Progenitor cell of endocrine pancreas (in vitro differentiated cells): Measurements from ENCODE around the gene ENDOG. TPM values are rescaled to one million over a fixed set of nuclear protein-coding genes. Genes with fewer than 3 reads are reported as not detected.
"Not testable (repeated sequence)": the region's sequence is repeated elsewhere in the genome, so short reads cannot be mapped to it uniquely, and the experiment has no call there.

ENCODE experiments used
- DNase-seq: peaks from one replicate; pipeline ENCODE4 v3.0.0; 2021; ENCODE audit warnings: low spot score; ENCODE audit not compliant: unreplicated experiment
- H3K27ac Mint-ChIP-seq: 2 replicates; pipeline ENCODE4 v1.8.0; 2021; ENCODE audit warnings: mild to moderate bottlenecking, moderate library complexity, mixed read lengths
- H3K27me3 Mint-ChIP-seq: 2 replicates; pipeline ENCODE4 v1.8.0; 2021; ENCODE audit warnings: mixed read lengths
- H3K36me3 Mint-ChIP-seq: 2 replicates; pipeline ENCODE4 v1.8.0; 2022; ENCODE audit warnings: mixed read lengths; ENCODE audit not compliant: insufficient read depth
- H3K4me1 Mint-ChIP-seq: 2 replicates; pipeline ENCODE4 v1.8.0; 2021; ENCODE audit warnings: low read depth, mixed read lengths
- H3K4me3 Mint-ChIP-seq: 2 replicates; pipeline ENCODE4 v1.8.0; 2021; ENCODE audit warnings: low read depth, mild to moderate bottlenecking, moderate library complexity, mixed read lengths
- H3K9me3 Mint-ChIP-seq: 2 replicates; pipeline ENCODE4 v1.8.0; 2021; ENCODE audit warnings: low read depth, mixed read lengths
- CTCF ChIP-seq: fragments of 200-600 bp; sonication (generic); IDR thresholded peaks from one replicate; pipeline ENCODE4 v1.5.0; 2021; ENCODE audit warnings: antibody characterized with exemption, mild to moderate bottlenecking; ENCODE audit not compliant: unreplicated experiment
- total RNA-seq: library from RNA; stranded (reverse); gene quantifications from 2 replicates; pipeline ENCODE4 v1.2.1, GENCODE V29; 2021

ENDOG gene
- total RNA-seq, 1 donor from 2014 or later: 14.7 TPM

DNA sequence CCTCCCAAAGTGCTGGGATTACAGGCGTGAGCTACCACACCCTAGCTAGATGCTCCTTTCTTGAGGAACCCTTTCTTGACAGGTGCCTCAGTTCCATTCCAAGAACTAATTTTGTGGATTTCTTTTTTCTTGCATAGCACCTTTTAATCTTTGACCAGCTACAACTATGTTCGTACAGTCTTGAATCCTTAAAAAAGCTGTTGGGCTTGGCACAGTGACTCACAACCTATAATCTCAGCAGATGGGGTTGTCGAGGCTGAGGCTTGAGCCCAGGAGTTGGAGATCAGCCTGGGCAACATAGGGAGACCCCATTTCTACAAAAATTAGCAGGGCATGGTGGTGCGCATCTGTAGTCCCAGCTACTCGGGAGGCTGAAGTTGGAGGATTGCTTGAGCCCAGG is 45.3 kb upstream of the ENDOG start:
- H3K9me3 Mint-ChIP-seq: no peaks in the 10 kb centered on the region
- no peaks in the 10 kb centered on the region for H3K27me3 Mint-ChIP-seq
- TF ChIP-seq CTCF: no peak
- no peak overlapping the region for H3K27ac Mint-ChIP-seq
- H3K4me3 Mint-ChIP-seq: peak overlapping the region; percentile 93
- H3K4me1 Mint-ChIP-seq: peaks cover 15% of the 10 kb centered on the region
- H3K36me3 Mint-ChIP-seq: peaks cover 2% of the 10 kb centered on the region
- no peak for DNase-seq

DNA sequence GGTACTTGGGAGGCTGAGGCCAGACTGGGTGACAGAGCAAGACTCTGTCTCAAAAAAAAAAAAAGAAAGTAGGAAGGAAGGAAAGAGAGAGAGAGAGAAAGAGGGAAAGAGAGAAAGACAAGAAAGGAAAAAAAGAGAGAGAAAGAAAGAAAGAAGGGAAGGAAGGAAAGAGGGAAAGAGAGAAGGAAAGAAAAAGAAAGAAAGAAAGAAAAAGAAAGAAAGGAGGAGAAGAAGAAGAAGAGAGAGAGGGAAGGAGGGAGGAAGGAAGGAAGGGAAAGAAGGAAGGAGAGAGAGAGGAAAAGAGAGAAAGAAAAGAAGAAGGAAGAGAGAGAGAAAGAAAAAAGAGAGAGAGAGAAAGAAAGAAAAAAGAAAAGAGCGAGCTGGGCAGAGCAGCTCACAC is 43.5 kb upstream of the ENDOG start:
- peaks cover 14% of the 10 kb centered on the region for H3K4me1 Mint-ChIP-seq
- no peaks in the 10 kb centered on the region for H3K27me3 Mint-ChIP-seq
- no peak for TF ChIP-seq CTCF
- H3K4me3 Mint-ChIP-seq: no peak overlapping the region
- DNase-seq: no peak
- H3K9me3 Mint-ChIP-seq: no peaks in the 10 kb centered on the region
- peaks cover 2% of the 10 kb centered on the region for H3K36me3 Mint-ChIP-seq
- H3K27ac Mint-ChIP-seq: no peak overlapping the region

- not testable (repeated sequence) for DNase-seq, H3K27ac Mint-ChIP-seq, H3K27me3 Mint-ChIP-seq, H3K9me3 Mint-ChIP-seq, H3K4me3 Mint-ChIP-seq, H3K36me3 Mint-ChIP-seq, H3K4me1 Mint-ChIP-seq
Measured at GRCh38 chr9:128780093-128780492, 38.2 kb upstream of the ENDOG start.

DNA sequence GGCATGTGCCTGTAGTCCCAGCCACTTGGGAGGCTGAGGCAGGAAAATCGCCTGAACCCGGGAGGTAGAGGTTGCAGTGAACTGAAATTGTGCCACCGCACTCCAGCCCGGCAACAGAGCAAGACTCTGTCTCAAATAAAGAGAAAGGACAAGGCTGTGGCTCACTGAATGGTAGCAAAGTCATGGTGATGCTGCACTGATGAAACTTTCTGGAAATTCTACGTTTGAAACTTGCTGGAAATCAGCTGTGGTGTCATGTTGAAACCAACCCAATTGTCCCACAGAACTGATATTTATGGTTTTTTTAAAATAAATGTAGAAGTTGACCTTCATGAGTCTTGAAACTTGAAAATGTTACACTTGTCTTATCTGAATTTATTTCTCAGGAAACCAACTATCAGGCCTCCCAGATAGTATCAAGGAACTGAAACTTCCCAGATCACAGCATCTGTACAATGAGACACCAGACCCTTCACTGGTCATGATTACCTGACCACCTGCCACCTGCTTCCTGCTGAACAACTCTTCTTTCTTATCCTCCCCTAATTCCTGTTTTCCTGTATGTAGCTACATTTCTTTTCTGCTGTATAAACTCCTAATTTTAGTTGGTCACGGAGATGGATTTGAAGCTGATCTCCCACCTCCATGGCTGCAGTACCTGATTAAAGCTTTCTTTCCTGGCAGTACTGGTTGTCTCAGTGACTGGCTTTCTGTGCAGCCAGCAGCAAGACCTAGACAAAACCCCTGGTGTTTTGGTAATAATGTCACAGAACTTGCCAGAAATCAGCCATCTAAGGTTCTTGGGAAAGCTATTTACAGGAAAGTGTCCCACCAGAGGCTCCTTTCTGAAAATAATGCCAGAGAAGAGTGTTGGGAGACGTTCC is 36.9 kb upstream of the ENDOG start:
- no peak overlapping the region for H3K27ac Mint-ChIP-seq
- DNase-seq: no peak
- H3K27me3 Mint-ChIP-seq: no peaks in the 10 kb centered on the region
- TF ChIP-seq CTCF: no peak
- H3K36me3 Mint-ChIP-seq: no peaks in the 10 kb centered on the region
- H3K4me1 Mint-ChIP-seq: no peaks in the 10 kb centered on the region
- H3K9me3 Mint-ChIP-seq: peaks cover 5% of the 10 kb centered on the region
- H3K4me3 Mint-ChIP-seq: no peak overlapping the region

DNA sequence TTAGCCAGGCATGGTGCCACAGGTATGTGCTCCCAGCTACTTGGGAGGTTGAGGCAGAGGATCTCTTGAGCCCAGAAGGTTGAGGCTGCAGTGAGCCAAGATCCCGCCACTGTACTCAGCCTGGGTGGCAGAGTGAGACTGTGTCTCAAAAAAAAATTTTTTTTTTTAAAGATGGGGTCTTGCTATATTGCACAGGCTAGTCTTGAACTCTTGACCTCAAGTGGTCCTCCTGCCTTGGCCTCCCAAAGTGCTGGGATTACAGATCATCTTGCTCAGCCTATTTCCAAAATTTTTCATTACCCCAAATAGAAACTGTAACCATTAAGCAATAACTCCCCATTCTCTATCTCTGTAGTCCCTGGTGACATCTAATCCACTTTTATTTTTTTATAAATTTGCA is 35.6 kb upstream of the ENDOG start:
- H3K9me3 Mint-ChIP-seq: peaks cover 5% of the 10 kb centered on the region
- H3K27me3 Mint-ChIP-seq: no peaks in the 10 kb centered on the region
- no peak for DNase-seq
- H3K4me1 Mint-ChIP-seq: peaks cover 2% of the 10 kb centered on the region
- no peaks in the 10 kb centered on the region for H3K36me3 Mint-ChIP-seq
- TF ChIP-seq CTCF: no peak
- no peak overlapping the region for H3K27ac Mint-ChIP-seq
- no peak overlapping the region for H3K4me3 Mint-ChIP-seq

DNA sequence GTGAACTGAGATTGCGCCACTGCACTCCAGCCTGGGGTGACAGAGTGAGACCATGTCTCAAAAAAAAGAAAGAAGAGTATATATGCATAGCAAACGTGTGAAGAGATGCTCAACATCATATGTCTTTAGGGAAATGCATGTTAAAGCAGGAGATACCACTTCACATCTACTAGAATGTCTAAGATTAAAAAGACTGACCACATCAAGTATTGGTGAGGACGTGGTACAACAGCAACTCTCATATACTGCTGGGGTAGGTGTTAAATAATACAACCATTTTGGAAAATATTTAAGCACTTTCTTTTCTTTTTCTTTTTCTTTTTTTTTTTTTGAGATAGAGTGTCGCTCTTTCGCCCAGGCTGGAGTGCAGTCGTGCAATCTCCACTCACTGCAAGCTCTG is 32.9 kb upstream of the ENDOG start:
- Mint-ChIP-seq H3K4me3 (no peak overlapping the region), H3K36me3 (no peaks in the 10 kb centered on the region), H3K27me3 (no peaks in the 10 kb centered on the region), H3K9me3 (peaks cover 5% of the 10 kb centered on the region), H3K4me1 (peaks cover 5% of the 10 kb centered on the region), H3K27ac (no peak overlapping the region)
- no peak for DNase-seq
- TF ChIP-seq CTCF: no peak
